Measurements from ENCODE around the gene MYO3B.

Gene MYO3B

DNA sequence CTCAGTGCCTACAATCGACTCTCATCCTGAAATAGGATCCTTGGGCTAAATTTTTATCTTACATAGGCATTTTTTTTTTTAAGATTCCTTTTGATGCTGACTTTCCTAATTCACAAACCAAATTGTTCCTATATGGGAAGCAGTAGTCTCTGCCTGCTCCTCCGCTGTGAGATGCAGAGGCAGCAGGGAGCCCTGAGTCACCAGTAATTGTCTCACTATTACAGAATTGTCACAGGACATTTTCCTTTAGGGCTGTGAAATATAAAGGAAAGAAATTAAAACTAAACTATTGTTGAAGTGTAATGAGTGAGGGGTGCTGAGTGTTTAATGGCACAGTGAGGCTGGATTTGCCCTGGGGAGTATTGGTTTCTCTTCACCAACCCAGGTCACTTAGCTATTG is 63.8 kb downstream of the MYO3B start:
- DNase-seq: no peak
- no CpG with 5 or more reads among the region's 2 CpGs for WGBS (ENCODE audit: extremely low coverage, insufficient coverage, low lambda C conversion rate)
- no peaks in the 10 kb centered on the region for H3K36me3 ChIP-seq (ENCODE audit: control insufficient read depth, insufficient read depth, low read length)
- H2BK15ac ChIP-seq (replicated peaks; ENCODE audit: low read depth): no peak overlapping the region
- H3K9ac ChIP-seq (ENCODE audit: low read length): no peak overlapping the region
- no peak overlapping the region for H2BK5ac ChIP-seq (ENCODE audit: low read length)
- no peak overlapping the region for H3K27ac ChIP-seq (ENCODE audit: low read depth, low read length)
- no peaks in the 10 kb centered on the region for H3K27me3 ChIP-seq (ENCODE audit: insufficient read depth, low read length, poor library complexity)
- no peaks in the 10 kb centered on the region for H3K79me2 ChIP-seq (ENCODE audit: control insufficient read depth, insufficient read depth, low read length)
- H3K4me2 ChIP-seq (ENCODE audit: low read length): no peak overlapping the region
- H3K18ac ChIP-seq (ENCODE audit: low read length): peak overlapping the region; percentile 41
- peaks cover 6% of the 10 kb centered on the region for H3K4me1 ChIP-seq (ENCODE audit: control insufficient read depth, low read depth, low read length)
- no peak overlapping the region for H4K5ac ChIP-seq (ENCODE audit: low read length)
- H4K8ac ChIP-seq (ENCODE audit: low read depth, low read length): no peak overlapping the region
- no peak overlapping the region for H2BK120ac ChIP-seq (ENCODE audit: low read depth, low read length)
- H2AK5ac ChIP-seq (ENCODE audit: low read length): no peak overlapping the region
- H3K4ac ChIP-seq (ENCODE audit: low read depth, low read length): no peak overlapping the region
- no peak overlapping the region for H3K23ac ChIP-seq (ENCODE audit: low read length)
- H3K4me3 ChIP-seq (ENCODE audit: low read length): no peak overlapping the region
- no peaks in the 10 kb centered on the region for H3K79me1 ChIP-seq (ENCODE audit: low read length)
- no peak overlapping the region for H3K56ac ChIP-seq (ENCODE audit: low read length)

DNA sequence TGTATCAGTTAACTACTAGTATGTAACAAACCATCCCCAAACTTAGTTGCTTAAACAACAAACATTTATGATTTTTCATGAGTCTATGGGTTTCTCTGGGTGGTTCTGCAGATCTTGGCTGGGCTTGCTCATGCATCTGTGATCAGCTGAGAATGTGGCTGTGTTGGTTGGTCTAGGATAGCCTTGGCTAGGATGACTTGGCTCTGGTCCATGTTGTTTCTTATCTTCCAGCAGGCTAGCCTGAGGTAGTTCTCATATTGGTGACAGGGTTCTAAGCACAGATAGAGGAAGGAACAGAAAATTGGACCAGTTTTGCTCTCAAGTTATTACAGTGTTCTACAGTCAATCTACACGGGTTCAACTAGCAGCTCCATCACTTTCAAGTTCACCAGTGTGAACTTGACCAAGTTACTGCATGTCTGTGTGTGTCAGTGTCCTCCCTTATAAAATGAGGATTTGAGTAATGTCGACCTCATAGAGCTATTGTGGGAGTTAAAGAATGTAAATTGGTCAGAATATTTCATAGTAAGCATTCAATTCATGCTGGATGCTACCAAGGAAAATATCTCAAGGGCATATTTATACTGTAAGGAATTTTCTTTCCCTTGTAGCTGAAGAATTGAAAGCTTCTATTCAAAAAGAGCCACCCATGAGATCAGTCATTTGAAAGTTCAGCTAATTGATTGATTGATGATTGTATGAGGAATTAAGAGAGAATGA is 65.3 kb downstream of the MYO3B start:
- no peak overlapping the region for H4K8ac ChIP-seq (ENCODE audit: low read depth, low read length)
- peaks cover 3% of the 10 kb centered on the region for H3K4me1 ChIP-seq (ENCODE audit: control insufficient read depth, low read depth, low read length)
- H3K9ac ChIP-seq (ENCODE audit: low read length): no peak overlapping the region
- H3K4ac ChIP-seq (ENCODE audit: low read depth, low read length): no peak overlapping the region
- H2BK5ac ChIP-seq (ENCODE audit: low read length): no peak overlapping the region
- no peak overlapping the region for H2AK5ac ChIP-seq (ENCODE audit: low read length)
- H3K27me3 ChIP-seq (ENCODE audit: insufficient read depth, low read length, poor library complexity): no peaks in the 10 kb centered on the region
- H3K4me3 ChIP-seq (ENCODE audit: low read length): no peak overlapping the region
- H3K18ac ChIP-seq (ENCODE audit: low read length): peak overlapping the region; percentile 76
- no peak overlapping the region for H3K56ac ChIP-seq (ENCODE audit: low read length)
- no peaks in the 10 kb centered on the region for H3K79me1 ChIP-seq (ENCODE audit: low read length)
- no peak for DNase-seq
- H3K23ac ChIP-seq (ENCODE audit: low read length): no peak overlapping the region
- H2BK15ac ChIP-seq (replicated peaks; ENCODE audit: low read depth): peak overlapping the region; percentile 76
- no peak overlapping the region for H4K5ac ChIP-seq (ENCODE audit: low read length)
- no peak overlapping the region for H3K4me2 ChIP-seq (ENCODE audit: low read length)
- WGBS (ENCODE audit: extremely low coverage, insufficient coverage, low lambda C conversion rate): no CpG with 5 or more reads among the region's 2 CpGs
- H3K27ac ChIP-seq (ENCODE audit: low read depth, low read length): no peak overlapping the region
- H2BK120ac ChIP-seq (ENCODE audit: low read depth, low read length): no peak overlapping the region
- H3K36me3 ChIP-seq (ENCODE audit: control insufficient read depth, insufficient read depth, low read length): no peaks in the 10 kb centered on the region
- H3K79me2 ChIP-seq (ENCODE audit: control insufficient read depth, insufficient read depth, low read length): no peaks in the 10 kb centered on the region

DNA sequence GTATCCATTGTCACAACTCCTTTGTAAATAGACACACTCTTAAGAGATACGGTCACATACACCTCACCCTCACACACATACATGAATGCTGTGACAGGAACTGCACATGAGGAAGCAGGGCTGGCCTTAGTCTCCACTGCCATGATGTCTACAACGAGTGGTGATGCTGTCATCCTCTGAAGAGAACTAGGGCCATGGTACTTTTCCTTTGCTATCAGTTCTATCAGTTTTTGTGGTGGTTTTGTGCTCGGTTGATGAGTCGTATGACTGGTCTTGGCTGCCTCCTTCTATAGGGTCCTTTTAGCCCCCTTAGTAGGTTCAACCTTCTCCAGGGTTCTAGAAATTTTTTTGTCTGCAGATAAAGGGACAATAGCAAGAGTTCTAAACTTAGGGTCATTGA is 66.0 kb downstream of the MYO3B start:
- Histone ChIP-seq H3K27ac (ENCODE audit: low read depth, low read length) (no peak overlapping the region), H3K79me1 (ENCODE audit: low read length) (no peaks in the 10 kb centered on the region), H3K4me3 (ENCODE audit: low read length) (no peak overlapping the region), H3K79me2 (ENCODE audit: control insufficient read depth, insufficient read depth, low read length) (no peaks in the 10 kb centered on the region), H3K4ac (ENCODE audit: low read depth, low read length) (no peak overlapping the region), H3K4me2 (ENCODE audit: low read length) (no peak overlapping the region), H2BK15ac (replicated peaks; ENCODE audit: low read depth) (no peak overlapping the region), H3K4me1 (ENCODE audit: control insufficient read depth, low read depth, low read length) (no peaks in the 10 kb centered on the region), H3K9ac (ENCODE audit: low read length) (no peak overlapping the region), H2BK120ac (ENCODE audit: low read depth, low read length) (no peak overlapping the region), H2BK5ac (ENCODE audit: low read length) (no peak overlapping the region), H3K27me3 (ENCODE audit: insufficient read depth, low read length, poor library complexity) (no peaks in the 10 kb centered on the region), H4K8ac (ENCODE audit: low read depth, low read length) (no peak overlapping the region), H3K36me3 (ENCODE audit: control insufficient read depth, insufficient read depth, low read length) (no peaks in the 10 kb centered on the region), H4K5ac (ENCODE audit: low read length) (no peak overlapping the region), H3K18ac (ENCODE audit: low read length) (no peak overlapping the region), H3K23ac (ENCODE audit: low read length) (no peak overlapping the region), H2AK5ac (ENCODE audit: low read length) (no peak overlapping the region), H3K56ac (ENCODE audit: low read length) (no peak overlapping the region)
- no peak for DNase-seq
- no CpG with 5 or more reads among the region's 4 CpGs for WGBS (ENCODE audit: extremely low coverage, insufficient coverage, low lambda C conversion rate)

DNA sequence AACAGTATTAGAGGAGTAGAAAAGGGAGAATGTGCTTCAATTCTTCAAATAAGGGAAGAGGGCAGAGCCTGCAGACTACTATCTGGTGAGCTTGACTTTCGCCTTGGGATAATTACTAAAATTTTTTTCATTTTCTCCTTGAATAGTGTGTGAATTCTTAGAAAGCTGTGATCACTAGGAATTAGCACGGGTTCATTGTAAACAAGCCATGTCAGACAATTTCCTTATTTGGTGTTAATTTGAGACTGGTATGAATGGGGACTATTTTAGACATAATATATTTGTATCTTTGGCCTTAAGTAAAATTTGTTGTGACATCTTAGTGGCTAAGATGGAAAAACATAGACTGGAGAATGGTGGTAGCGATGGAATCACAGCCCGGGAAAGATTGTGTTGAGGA is 66.6 kb downstream of the MYO3B start:
- Histone ChIP-seq H3K23ac (ENCODE audit: low read length) (no peak overlapping the region), H3K4me3 (ENCODE audit: low read length) (no peak overlapping the region), H2AK5ac (ENCODE audit: low read length) (no peak overlapping the region), H3K56ac (ENCODE audit: low read length) (no peak overlapping the region), H3K4me1 (ENCODE audit: control insufficient read depth, low read depth, low read length) (no peaks in the 10 kb centered on the region), H3K4ac (ENCODE audit: low read depth, low read length) (no peak overlapping the region), H3K27me3 (ENCODE audit: insufficient read depth, low read length, poor library complexity) (no peaks in the 10 kb centered on the region), H2BK15ac (replicated peaks; ENCODE audit: low read depth) (no peak overlapping the region), H3K79me1 (ENCODE audit: low read length) (no peaks in the 10 kb centered on the region), H4K5ac (ENCODE audit: low read length) (no peak overlapping the region), H4K8ac (ENCODE audit: low read depth, low read length) (no peak overlapping the region), H3K27ac (ENCODE audit: low read depth, low read length) (no peak overlapping the region), H3K36me3 (ENCODE audit: control insufficient read depth, insufficient read depth, low read length) (no peaks in the 10 kb centered on the region), H3K4me2 (ENCODE audit: low read length) (no peak overlapping the region), H2BK5ac (ENCODE audit: low read length) (no peak overlapping the region), H3K79me2 (ENCODE audit: control insufficient read depth, insufficient read depth, low read length) (no peaks in the 10 kb centered on the region), H3K9ac (ENCODE audit: low read length) (no peak overlapping the region), H3K18ac (ENCODE audit: low read length) (no peak overlapping the region), H2BK120ac (ENCODE audit: low read depth, low read length) (no peak overlapping the region)
- no CpG with 5 or more reads among the region's 4 CpGs for WGBS (ENCODE audit: extremely low coverage, insufficient coverage, low lambda C conversion rate)
- DNase-seq: no peak

DNA sequence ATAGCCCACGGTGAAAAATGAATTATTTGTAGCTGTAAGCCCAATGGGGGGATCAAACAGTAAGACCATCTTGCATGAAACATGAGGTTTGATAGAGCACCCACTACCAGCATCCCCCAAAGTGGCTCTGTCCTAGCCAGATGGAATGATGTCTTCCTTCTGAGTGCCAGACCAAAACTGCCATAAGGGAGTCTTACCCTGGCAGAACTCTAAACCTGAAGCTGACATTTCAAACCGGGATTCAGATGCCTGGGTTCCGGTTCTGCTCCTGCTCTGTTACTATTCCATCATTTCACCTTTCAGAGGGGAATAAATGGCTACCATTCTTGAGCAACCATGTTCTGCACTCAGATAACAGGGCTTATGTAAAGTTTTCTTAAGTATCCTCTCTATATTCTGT is 67.4 kb downstream of the MYO3B start:
- Histone ChIP-seq H2AK5ac (ENCODE audit: low read length) (no peak overlapping the region), H2BK120ac (ENCODE audit: low read depth, low read length) (no peak overlapping the region), H3K27me3 (ENCODE audit: insufficient read depth, low read length, poor library complexity) (no peaks in the 10 kb centered on the region), H3K4me3 (ENCODE audit: low read length) (no peak overlapping the region), H3K18ac (ENCODE audit: low read length) (no peak overlapping the region), H4K5ac (ENCODE audit: low read length) (no peak overlapping the region), H3K4me1 (ENCODE audit: control insufficient read depth, low read depth, low read length) (no peaks in the 10 kb centered on the region), H3K27ac (ENCODE audit: low read depth, low read length) (no peak overlapping the region), H3K4ac (ENCODE audit: low read depth, low read length) (no peak overlapping the region), H3K4me2 (ENCODE audit: low read length) (no peak overlapping the region), H3K23ac (ENCODE audit: low read length) (no peak overlapping the region), H3K79me2 (ENCODE audit: control insufficient read depth, insufficient read depth, low read length) (no peaks in the 10 kb centered on the region), H3K9ac (ENCODE audit: low read length) (no peak overlapping the region), H3K56ac (ENCODE audit: low read length) (no peak overlapping the region), H2BK15ac (replicated peaks; ENCODE audit: low read depth) (no peak overlapping the region), H3K79me1 (ENCODE audit: low read length) (no peaks in the 10 kb centered on the region), H3K36me3 (ENCODE audit: control insufficient read depth, insufficient read depth, low read length) (no peaks in the 10 kb centered on the region), H2BK5ac (ENCODE audit: low read length) (no peak overlapping the region), H4K8ac (ENCODE audit: low read depth, low read length) (no peak overlapping the region)
- no CpG with 5 or more reads among the region's 3 CpGs for WGBS (ENCODE audit: extremely low coverage, insufficient coverage, low lambda C conversion rate)
- no peak for DNase-seq

DNA sequence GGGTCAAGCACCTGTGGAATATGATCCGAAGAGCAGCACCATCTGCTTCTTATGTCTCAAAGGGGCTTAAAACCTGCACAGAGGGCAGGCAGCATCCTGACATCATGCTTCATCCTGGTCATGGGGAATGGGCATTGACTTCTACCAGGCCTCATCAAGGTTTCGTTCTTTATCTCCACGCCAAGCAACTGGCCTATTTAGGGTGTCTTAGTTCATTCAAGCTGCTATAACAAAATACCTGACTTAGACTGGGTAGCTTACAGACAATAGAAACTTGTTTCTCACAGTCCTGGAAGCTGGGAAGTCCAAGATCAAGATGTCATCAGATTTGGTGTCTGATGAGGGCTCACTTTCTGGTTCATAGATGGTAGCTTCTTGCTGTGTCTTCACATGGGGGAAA is 69.4 kb downstream of the MYO3B start:
- H3K79me1 ChIP-seq (ENCODE audit: low read length): no peaks in the 10 kb centered on the region
- no peak overlapping the region for H4K8ac ChIP-seq (ENCODE audit: low read depth, low read length)
- H2AK5ac ChIP-seq (ENCODE audit: low read length): no peak overlapping the region
- H3K4me2 ChIP-seq (ENCODE audit: low read length): no peak overlapping the region
- WGBS (ENCODE audit: extremely low coverage, insufficient coverage, low lambda C conversion rate): no CpG with 5 or more reads among the region's 3 CpGs
- H3K9ac ChIP-seq (ENCODE audit: low read length): no peak overlapping the region
- H4K5ac ChIP-seq (ENCODE audit: low read length): no peak overlapping the region
- H3K23ac ChIP-seq (ENCODE audit: low read length): no peak overlapping the region
- no peak overlapping the region for H2BK5ac ChIP-seq (ENCODE audit: low read length)
- no peaks in the 10 kb centered on the region for H3K27me3 ChIP-seq (ENCODE audit: insufficient read depth, low read length, poor library complexity)
- H2BK15ac ChIP-seq (replicated peaks; ENCODE audit: low read depth): no peak overlapping the region
- no peaks in the 10 kb centered on the region for H3K36me3 ChIP-seq (ENCODE audit: control insufficient read depth, insufficient read depth, low read length)
- no peak overlapping the region for H3K18ac ChIP-seq (ENCODE audit: low read length)
- DNase-seq: no peak
- no peaks in the 10 kb centered on the region for H3K79me2 ChIP-seq (ENCODE audit: control insufficient read depth, insufficient read depth, low read length)
- no peak overlapping the region for H3K4ac ChIP-seq (ENCODE audit: low read depth, low read length)
- no peak overlapping the region for H3K56ac ChIP-seq (ENCODE audit: low read length)
- no peak overlapping the region for H3K27ac ChIP-seq (ENCODE audit: low read depth, low read length)
- no peaks in the 10 kb centered on the region for H3K4me1 ChIP-seq (ENCODE audit: control insufficient read depth, low read depth, low read length)
- H3K4me3 ChIP-seq (ENCODE audit: low read length): no peak overlapping the region
- H2BK120ac ChIP-seq (ENCODE audit: low read depth, low read length): no peak overlapping the region
